Mesendoderm (in vitro differentiated cells): ENCODE measurements around the gene CCDC83.
"Not testable (repeated sequence)": the region's sequence is repeated elsewhere in the genome, so short reads cannot be mapped to it uniquely, and the experiment has no call there.

Experiments
- DNase-seq: peaks from one replicate; pipeline ENCODE4 v3.0.0; 2013
- H2AK5ac ChIP-seq: 2 replicates; pipeline ENCODE4 v1.6.1; 2013; ENCODE audit warnings: low read length, inconsistent platforms
- H2BK120ac ChIP-seq: 2 replicates; pipeline ENCODE4 v1.6.1; 2013; ENCODE audit warnings: low read depth, mild to moderate bottlenecking, low read length, moderate library complexity, mixed read lengths
- H2BK15ac ChIP-seq: replicated peaks from 2 replicates; pipeline ENCODE4 v1.6.1; 2013; ENCODE audit warnings: low read depth, mild to moderate bottlenecking, moderate library complexity
- H2BK5ac ChIP-seq: 2 replicates; pipeline ENCODE4 v1.6.1; 2013; ENCODE audit warnings: low read length, inconsistent platforms
- H3K18ac ChIP-seq: 2 replicates; pipeline ENCODE4 v1.6.1; 2013; ENCODE audit warnings: mild to moderate bottlenecking, low read length, mixed read lengths
- H3K23ac ChIP-seq: one replicate; pipeline ENCODE4 v1.6.1; 2013; ENCODE audit warnings: low read length
- H3K27ac ChIP-seq: 2 replicates; pipeline ENCODE4 v1.5.1; 2013; ENCODE audit warnings: low read depth, mild to moderate bottlenecking, inconsistent platforms, low read length, moderate library complexity
- H3K27me3 ChIP-seq: 2 replicates; pipeline ENCODE4 v1.6.1; 2013; ENCODE audit warnings: low read length, control low read depth, mild to moderate bottlenecking, inconsistent platforms; ENCODE audit not compliant: insufficient read depth, poor library complexity
- H3K36me3 ChIP-seq: 2 replicates; pipeline ENCODE4 v1.6.1; 2013; ENCODE audit warnings: low read length, inconsistent platforms; ENCODE audit not compliant: control insufficient read depth, insufficient read depth
- H3K4ac ChIP-seq: one replicate; pipeline ENCODE4 v1.6.1; 2013; ENCODE audit warnings: low read depth, mild to moderate bottlenecking, low read length, moderate library complexity
- H3K4me1 ChIP-seq: 2 replicates; pipeline ENCODE4 v1.6.1; 2013; ENCODE audit warnings: low read depth, low read length, inconsistent platforms; ENCODE audit not compliant: control insufficient read depth
- H3K4me2 ChIP-seq: 2 replicates; pipeline ENCODE4 v1.6.1; 2013; ENCODE audit warnings: low read length
- H3K4me3 ChIP-seq: 2 replicates; pipeline ENCODE4 v1.5.1; 2013; ENCODE audit warnings: mild to moderate bottlenecking, low read length
- H3K56ac ChIP-seq: one replicate; pipeline ENCODE4 v1.6.1; 2013; ENCODE audit warnings: low read length
- H3K79me1 ChIP-seq: 2 replicates; pipeline ENCODE4 v1.6.1; 2013; ENCODE audit warnings: low read length, inconsistent platforms
- H3K79me2 ChIP-seq: 2 replicates; pipeline ENCODE4 v1.6.1; 2013; ENCODE audit warnings: mild to moderate bottlenecking, low read length; ENCODE audit not compliant: control insufficient read depth, insufficient read depth
- H3K9ac ChIP-seq: 2 replicates; pipeline ENCODE4 v1.6.1; 2013; ENCODE audit warnings: low read length, inconsistent platforms
- H4K5ac ChIP-seq: one replicate; pipeline ENCODE4 v1.6.1; 2013; ENCODE audit warnings: low read length
- H4K8ac ChIP-seq: one replicate; pipeline ENCODE4 v1.6.1; 2013; ENCODE audit warnings: low read depth, mild to moderate bottlenecking, control low read depth, low read length, moderate library complexity
- WGBS: extraction: QIAGEN DNeasy Blood & Tissue Kit; methylation state at CpG from one replicate; pipeline ENCODE4 v1.1.7; 2013; ENCODE audit warnings: low lambda C conversion rate, missing lambda C conversion rate; ENCODE audit not compliant: insufficient coverage; ENCODE audit errors: extremely low coverage; 5-methylcytosine and 5-hydroxymethylcytosine counted together

Gene CCDC83

GRCh38 chr11:85926653-85927214 is 71.6 kb downstream of the CCDC83 start:
- WGBS = no CpG with 5 or more reads among the region's 2 CpGs
- H2AK5ac ChIP-seq = not testable (repeated sequence)

GRCh38 chr11:85930879-85931366 is 75.7 kb downstream of the CCDC83 start:
- Histone ChIP-seq H4K5ac (no peak overlapping the region), H3K56ac (no peak overlapping the region), H3K79me2 (no peaks in the 10 kb centered on the region), H3K36me3 (no peaks in the 10 kb centered on the region), H4K8ac (no peak overlapping the region), H2AK5ac (no peak overlapping the region), H3K4me1 (no peaks in the 10 kb centered on the region), H2BK5ac (no peak overlapping the region), H3K4me3 (no peak overlapping the region), H3K4ac (no peak overlapping the region), H3K4me2 (no peak overlapping the region), H3K18ac (no peak overlapping the region), H3K27me3 (no peaks in the 10 kb centered on the region), H3K27ac (no peak overlapping the region), H3K23ac (no peak overlapping the region), H3K79me1 (no peaks in the 10 kb centered on the region), H2BK15ac (no peak overlapping the region), H3K9ac (no peak overlapping the region), H2BK120ac (no peak overlapping the region)
- WGBS = no CpG with 5 or more reads among the region's 11 CpGs
- DNase-seq = no peak

More at GRCh38 chr11:85926653-85927214, 71.6 kb downstream of the CCDC83 start:
- not testable (repeated sequence) for H3K36me3 ChIP-seq, H4K5ac ChIP-seq, H3K4ac ChIP-seq, H3K79me1 ChIP-seq, H3K23ac ChIP-seq, H4K8ac ChIP-seq, H3K79me2 ChIP-seq, H3K56ac ChIP-seq, H3K4me2 ChIP-seq, H3K18ac ChIP-seq, H3K27me3 ChIP-seq, H2BK15ac ChIP-seq, H3K27ac ChIP-seq, H3K9ac ChIP-seq, H2BK120ac ChIP-seq, H3K4me1 ChIP-seq, DNase-seq, H2BK5ac ChIP-seq, H3K4me3 ChIP-seq

- no peaks in the 10 kb centered on the region for H3K79me1 ChIP-seq
- WGBS = no CpG with 5 or more reads among the region's 47 CpGs
Observed at GRCh38 chr11:85934596-85935169, 79.5 kb downstream of the CCDC83 start.

GRCh38 chr11:85935751-85936150 is 80.6 kb downstream of the CCDC83 start:
- H2BK120ac ChIP-seq = no peak overlapping the region
- H4K5ac ChIP-seq = no peak overlapping the region
- H4K8ac ChIP-seq = no peak overlapping the region
- H2AK5ac ChIP-seq = no peak overlapping the region
- no peaks in the 10 kb centered on the region for H3K4me1 ChIP-seq
- WGBS = no CpG with 5 or more reads among the region's 10 CpGs
- no peak overlapping the region for H3K4me3 ChIP-seq
- no peaks in the 10 kb centered on the region for H3K36me3 ChIP-seq
- DNase-seq = no peak
- no peak overlapping the region for H2BK15ac ChIP-seq
- H3K18ac ChIP-seq = no peak overlapping the region
- no peak overlapping the region for H3K23ac ChIP-seq
- H3K56ac ChIP-seq = peak overlapping the region; percentile 15
- H3K79me2 ChIP-seq = no peaks in the 10 kb centered on the region
- H3K27me3 ChIP-seq = no peaks in the 10 kb centered on the region
- peak overlapping the region; percentile 13 for H2BK5ac ChIP-seq
- no peak overlapping the region for H3K4ac ChIP-seq
- H3K4me2 ChIP-seq = no peak overlapping the region
- no peak overlapping the region for H3K27ac ChIP-seq
- no peak overlapping the region for H3K9ac ChIP-seq
- H3K79me1 ChIP-seq = no peaks in the 10 kb centered on the region

More at GRCh38 chr11:85934596-85935169, 79.5 kb downstream of the CCDC83 start:
- H3K23ac ChIP-seq = no peak overlapping the region
- H3K27me3 ChIP-seq = no peaks in the 10 kb centered on the region
- no peak overlapping the region for H3K4me2 ChIP-seq
- H3K56ac ChIP-seq = no peak overlapping the region
- no peak overlapping the region for H2BK120ac ChIP-seq
- no peaks in the 10 kb centered on the region for H3K79me2 ChIP-seq
- no peaks in the 10 kb centered on the region for H3K36me3 ChIP-seq
- no peak overlapping the region for H3K9ac ChIP-seq
- no peak overlapping the region for H2BK15ac ChIP-seq
- H2AK5ac ChIP-seq = no peak overlapping the region
- no peak for DNase-seq
- no peak overlapping the region for H3K27ac ChIP-seq
- no peak overlapping the region for H4K8ac ChIP-seq
- no peak overlapping the region for H2BK5ac ChIP-seq
- no peak overlapping the region for H3K4me3 ChIP-seq
- H3K18ac ChIP-seq = no peak overlapping the region
- no peaks in the 10 kb centered on the region for H3K4me1 ChIP-seq
- H4K5ac ChIP-seq = no peak overlapping the region
- no peak overlapping the region for H3K4ac ChIP-seq

- Histone ChIP-seq H3K27ac (no peak overlapping the region), H3K56ac (no peak overlapping the region), H3K23ac (no peak overlapping the region), H3K4me2 (no peak overlapping the region), H2AK5ac (no peak overlapping the region), H3K79me1 (no peaks in the 10 kb centered on the region), H3K4me3 (no peak overlapping the region), H2BK120ac (no peak overlapping the region), H4K8ac (no peak overlapping the region), H3K9ac (no peak overlapping the region), H4K5ac (no peak overlapping the region), H3K4me1 (no peaks in the 10 kb centered on the region), H3K18ac (no peak overlapping the region), H3K4ac (no peak overlapping the region), H3K27me3 (no peaks in the 10 kb centered on the region), H3K36me3 (no peaks in the 10 kb centered on the region), H2BK15ac (no peak overlapping the region), H3K79me2 (no peaks in the 10 kb centered on the region), H2BK5ac (no peak overlapping the region)
- no CpG with 5 or more reads among the region's 1 CpG for WGBS
- DNase-seq = no peak
Observed at GRCh38 chr11:85937835-85938234, 82.7 kb downstream of the CCDC83 start.
